NCI-H1105 treated with DMSO at 0.1 percent for 48 hours (cell line): ENCODE data around the gene EIF4E.
"Not testable (repeated sequence)": the region's sequence is repeated elsewhere in the genome, so short reads cannot be mapped to it uniquely, and the experiment has no call there.

Experiments used
- DNase-seq: peaks from one replicate; lab custom pipeline; 2025; lab: John Stamatoyannopoulos, UW

EIF4E gene

DNA sequence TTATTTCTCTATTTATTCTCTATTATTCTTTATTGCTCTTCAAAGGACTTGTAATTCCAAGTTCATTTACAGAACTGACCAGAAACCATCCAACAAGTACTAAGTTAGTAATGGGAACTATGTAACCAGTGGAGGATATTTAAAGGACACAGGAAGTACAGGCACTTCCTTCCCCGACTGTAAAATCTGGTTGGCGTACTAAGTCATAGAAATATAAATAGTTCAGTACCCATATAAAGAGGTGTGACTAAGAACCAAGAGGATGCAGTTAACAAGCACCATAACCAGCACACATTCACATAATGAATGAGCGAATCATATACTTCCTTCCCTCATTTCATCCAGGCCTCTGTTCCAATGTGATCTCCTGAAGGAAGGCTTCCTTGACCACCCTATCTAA lies 3.6 kb upstream of the EIF4E start:
- DNase-seq, result no peak

DNA sequence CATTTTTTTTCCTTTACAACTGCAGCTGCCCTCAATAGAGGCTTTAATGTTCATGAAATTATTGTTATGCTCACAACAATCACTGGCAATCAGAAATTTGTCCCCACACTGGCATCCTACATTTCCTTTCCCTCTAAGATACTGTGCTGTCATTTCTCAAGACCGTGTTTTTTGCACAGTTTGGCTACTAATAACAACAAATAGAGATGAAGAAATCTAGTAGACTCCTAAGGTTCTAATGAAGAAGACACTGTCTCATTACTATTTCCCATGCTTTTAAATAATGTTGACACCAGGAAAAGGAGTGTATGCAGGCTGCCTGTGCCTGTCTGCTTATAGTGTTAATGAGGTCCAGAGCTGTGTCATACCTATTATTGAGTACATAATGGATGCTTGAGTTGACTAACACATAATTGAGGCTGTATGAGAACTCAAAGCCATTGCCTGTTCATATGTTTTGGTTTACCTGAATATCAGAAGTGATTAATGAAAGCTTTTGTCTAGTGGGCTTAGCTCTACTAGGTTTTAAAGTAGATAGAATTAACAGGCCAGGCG lies 1.5 kb upstream of the EIF4E start:
- no peak for DNase-seq

DNA sequence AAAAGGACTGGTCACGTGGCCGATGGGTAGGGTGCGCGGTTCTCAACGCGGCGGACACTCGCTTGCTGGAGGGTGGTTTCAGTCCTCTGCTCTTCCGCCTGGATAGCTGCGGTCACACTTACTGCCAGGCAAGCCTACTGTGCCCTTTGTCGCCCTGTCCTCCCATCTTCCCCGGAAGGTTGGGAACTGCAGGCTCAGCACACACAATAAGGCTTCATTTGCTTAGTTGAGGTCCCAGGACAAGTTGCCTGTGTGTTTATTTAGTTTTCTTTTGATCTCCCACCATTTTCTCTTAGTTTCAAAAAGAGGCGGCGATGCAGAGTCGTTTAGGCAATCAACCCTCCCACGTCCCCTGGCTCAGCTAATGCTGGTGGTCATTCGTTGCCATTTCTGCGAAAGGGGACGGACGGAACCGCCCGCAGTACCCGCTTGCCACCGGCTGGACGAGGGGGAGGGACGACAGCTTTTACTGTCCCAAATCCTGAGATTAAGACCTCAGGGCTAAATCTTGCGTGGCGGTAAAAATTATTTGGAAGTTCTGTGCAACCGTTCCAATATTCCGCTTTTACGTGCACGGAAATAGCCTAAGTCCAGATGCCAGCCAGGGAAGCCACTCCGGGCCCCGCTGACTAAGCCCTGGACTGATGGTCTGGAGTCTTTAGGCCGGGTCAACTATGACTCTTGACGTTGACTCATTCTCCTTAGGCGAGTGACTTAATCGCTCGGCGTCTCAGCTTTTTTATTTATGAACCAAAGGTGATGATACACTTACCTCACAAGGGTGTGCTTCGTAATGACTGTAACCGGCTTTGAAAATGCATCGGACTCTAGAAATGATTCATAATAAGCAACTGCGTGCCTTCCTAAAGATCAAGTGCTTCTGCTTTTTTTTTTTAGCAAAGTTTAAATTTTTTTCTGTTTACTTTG lies 671 bp upstream of the EIF4E start:
- peak; percentile 7 for DNase-seq

DNA sequence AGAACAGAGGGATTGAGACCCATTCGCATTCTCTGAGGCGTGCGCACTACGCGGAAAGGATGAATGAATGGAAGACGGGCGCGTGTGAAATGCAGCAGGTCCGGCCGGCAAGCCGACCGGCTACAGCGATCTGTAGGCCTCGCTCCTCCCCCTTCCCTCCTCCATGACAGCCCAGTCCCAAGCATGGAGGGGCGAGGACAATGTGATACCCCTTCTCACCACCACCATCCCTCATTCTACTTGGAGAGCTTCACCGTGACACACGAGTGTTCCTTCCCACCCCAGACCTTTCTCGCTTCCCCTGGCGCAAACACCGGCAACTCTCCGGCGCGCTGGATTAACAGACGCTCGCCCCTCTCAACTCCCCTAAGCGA lies 815 bp downstream of the EIF4E start:
- DNase-seq, result peak; percentile 68

DNA sequence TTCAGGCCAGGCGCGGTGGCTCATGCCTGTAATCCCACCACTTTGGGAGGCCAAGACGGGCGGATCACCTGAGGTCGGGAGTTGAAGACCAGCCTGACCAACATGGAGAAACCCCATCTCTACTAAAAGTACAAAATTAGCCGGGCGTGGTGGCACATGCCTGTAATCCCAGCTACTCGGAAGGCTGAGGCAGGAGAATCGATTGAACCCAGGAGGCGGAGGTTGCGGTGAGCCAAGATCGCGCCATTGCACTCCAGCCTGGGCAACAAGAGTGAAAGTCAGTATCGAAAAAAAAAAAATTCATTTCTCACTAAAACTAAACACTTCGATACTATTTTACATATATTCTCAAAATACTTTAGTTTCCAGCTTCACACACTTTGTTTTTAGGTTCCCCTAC lies 2.7 kb downstream of the EIF4E start:
- DNase-seq, result not testable (repeated sequence)

DNA sequence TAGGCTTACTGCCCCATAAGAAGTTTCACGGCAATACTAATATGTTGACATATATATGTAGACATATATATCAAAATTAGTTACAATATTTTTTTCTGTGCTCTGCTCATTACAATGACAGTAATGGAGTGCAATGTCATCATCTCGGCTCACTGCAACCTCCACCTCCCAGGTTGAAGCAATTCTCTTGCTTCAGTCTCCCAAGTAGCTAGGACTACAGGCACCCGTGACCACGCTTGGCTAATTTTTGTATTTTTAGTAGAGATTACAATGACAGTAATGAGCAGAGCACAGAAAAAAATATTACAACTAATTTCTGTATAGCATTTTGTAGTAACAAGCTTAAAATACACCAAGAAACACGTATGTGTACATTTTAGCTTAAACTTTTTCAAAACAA lies 7.6 kb downstream of the EIF4E start:
- no peak for DNase-seq

DNA sequence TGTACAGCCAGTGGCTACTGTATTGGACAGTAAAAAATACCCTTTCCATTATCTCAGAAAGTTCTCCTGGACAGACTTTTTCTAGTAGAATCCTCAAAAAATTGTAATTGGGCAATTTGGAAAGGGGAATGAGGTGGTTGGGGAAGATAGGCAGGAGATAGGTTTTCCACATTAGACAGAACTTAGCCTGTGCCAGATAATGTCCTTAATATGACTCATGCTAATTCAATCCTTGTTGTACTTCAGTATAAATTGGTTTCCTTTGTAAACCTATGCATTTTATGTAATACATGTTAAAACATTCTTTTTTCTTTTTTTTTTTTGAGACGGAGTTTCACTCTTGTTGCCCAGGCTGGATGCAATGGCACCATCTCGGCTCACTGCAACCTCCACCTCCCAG lies 8.9 kb downstream of the EIF4E start:
- no peak for DNase-seq

DNA sequence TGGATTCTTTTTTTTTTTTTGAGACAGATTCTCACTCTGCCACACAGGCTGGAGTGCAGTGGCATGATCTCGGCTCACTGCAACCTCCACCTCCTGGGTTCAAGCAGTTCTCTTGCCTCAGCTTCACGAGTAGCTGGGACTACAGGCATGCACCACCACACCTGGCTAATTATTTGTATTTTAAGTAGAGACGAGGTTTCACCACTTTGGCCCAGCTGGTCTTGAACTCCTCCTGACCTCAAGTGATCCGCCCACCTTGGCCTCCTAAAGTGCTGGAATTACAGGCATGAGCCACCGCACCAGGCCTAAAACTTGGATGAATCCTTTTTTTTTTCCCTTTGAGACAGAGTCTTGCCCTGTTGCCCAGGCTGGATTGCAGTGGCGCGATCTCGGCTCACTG lies 18.2 kb downstream of the EIF4E start:
- DNase-seq, result not testable (repeated sequence)

DNA sequence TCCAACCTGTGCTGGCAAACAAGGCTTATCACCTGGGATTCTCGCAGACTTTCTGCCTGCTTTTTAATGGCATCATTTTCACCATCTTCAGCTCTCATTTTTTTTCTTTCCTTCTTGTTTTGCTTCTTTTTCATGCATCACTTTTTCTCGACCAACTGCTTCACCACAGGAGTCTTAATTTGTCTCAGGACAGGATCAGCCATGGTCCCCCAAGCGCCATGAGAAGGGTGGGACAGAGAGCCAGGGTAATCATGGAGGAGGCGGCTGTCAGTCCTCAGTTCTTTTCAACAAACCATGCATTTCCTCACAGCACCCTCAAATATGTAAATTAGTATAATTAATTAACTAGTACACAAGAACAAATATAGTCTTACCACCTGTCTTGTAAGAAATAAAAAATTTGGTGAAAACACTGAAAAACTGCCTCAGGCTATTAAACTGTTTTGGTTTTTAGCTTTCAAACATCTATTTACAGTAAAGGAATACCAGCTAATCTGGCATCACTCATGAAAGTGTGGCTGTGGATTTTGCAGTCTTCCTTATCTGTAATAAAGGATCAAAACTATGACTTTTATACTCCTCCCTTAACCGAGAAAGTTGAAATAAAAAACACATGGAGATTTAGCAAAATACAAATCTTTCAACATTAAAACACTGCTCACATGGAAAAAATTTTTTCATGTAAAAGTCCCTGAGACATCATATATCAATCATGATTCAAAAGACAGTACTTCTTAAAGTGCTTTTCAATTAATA lies 19.1 kb downstream of the EIF4E start:
- no peak for DNase-seq

DNA sequence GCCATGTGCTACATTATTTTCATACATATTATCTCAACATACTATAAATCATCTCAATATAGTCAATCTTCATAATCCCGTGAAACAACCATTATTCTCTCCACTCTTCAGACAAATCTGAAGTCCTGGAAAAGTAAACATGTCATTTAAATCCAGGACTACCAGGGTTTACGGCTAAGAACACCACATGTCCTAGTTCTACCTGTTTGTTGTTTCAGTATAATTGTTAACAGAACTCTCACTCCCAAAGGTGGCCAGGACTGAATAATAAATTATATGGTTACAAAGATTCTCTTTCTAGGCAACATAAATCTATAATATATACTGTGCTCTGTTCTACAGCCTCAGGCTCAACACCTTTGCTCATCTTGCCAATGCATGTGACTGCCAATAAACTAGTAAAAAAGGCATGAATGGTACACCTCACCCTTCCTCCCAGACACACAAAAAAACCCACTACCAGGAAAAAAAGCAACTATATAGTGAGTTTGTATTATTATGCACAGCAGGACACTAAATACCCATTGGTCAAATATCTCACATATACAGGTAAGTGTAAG lies 20.1 kb downstream of the EIF4E start:
- no peak for DNase-seq

DNA sequence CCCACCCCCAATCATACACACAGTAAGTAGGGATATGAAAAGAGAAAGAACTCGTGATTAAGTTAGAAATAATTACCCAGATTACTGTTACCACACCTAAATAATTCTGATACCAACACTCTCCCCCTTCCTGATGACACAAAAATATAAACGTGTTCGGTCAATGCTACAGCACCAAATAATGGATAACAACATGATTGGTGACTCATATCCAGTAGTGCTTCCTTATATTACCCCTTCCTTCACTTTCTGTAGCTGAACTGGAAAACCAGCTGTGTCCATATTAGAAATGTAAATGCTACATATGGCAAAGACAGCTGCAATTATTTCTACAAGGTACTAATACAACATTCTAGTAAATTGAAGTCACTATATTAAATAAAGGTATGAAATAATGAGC lies 20.8 kb downstream of the EIF4E start:
- DNase-seq, result no peak

DNA sequence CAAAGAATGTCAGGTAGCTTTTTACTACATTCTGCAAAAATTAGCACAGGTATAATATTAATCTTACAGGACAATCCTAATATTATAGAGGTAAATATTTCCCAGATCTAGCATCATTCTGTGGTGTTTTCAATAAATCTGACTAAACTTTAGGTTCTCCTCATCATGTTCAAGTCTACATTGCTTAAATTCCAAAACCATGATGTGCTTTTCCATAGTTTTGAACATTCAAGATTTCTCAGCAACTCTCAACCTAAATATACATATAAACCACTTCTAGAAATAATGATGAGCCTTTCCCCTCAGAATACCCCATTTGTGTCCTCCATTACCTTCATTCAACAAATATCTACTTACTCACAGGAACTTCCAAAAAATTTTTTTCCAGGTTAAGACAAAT lies 23.1 kb downstream of the EIF4E start:
- no peak for DNase-seq

DNA sequence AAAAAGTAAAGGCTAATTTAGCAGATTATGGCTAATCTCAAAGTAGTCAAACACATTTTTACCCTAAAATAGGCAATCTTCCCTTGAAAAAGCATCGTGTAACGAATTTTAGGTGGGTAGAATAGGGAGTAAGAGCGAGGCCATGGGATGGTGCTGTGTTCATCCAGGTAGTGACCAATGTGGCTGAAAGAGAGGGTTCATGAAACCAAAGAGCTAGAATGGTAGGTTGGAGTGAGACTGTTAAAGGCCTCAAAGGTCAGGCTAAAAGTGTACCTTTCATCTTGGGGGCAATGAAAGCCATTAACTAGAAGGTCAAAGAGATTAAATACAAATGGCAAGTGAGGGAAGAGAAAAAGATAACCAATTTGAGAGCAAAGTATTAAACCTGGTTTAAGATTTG lies 23.6 kb downstream of the EIF4E start:
- no peak for DNase-seq

DNA sequence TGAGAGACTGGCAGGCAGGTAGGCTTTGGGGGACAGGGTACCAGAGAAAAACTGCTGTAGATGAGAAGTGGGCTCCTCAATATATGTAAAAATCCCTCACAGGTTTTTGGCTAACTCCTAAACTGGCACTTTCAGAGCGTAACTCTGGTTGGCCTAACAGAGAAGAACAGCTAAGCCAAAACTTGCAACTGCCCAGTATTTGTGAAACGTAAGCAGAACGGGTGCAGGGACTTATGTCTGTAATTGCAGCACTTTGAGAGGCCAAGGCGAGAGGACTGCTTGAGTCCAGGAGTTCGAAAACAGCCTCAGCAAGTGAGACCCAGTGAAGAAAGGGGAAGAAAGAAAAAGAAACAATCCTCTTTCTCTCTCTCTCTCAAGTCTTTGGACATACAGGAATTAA lies 25.0 kb downstream of the EIF4E start:
- no peak for DNase-seq

DNA sequence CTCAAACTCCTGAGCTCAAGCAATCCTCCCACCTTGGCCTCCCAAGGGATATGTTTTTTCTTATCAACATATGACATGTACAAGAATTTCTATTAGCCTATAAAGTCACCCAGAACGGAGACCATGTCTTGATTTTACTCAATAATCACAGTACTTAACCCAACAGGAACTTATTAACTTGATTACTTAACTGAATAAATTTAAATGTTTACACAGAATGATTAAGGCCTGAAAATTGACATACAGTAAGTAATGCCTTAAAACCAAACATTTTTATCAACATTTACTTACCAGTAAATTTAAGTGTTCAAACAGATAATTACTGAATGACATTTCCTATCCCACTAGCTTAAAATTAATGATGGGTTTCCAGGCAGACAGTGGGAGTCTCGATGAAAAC lies 25.4 kb downstream of the EIF4E start:
- DNase-seq, result no peak

DNA sequence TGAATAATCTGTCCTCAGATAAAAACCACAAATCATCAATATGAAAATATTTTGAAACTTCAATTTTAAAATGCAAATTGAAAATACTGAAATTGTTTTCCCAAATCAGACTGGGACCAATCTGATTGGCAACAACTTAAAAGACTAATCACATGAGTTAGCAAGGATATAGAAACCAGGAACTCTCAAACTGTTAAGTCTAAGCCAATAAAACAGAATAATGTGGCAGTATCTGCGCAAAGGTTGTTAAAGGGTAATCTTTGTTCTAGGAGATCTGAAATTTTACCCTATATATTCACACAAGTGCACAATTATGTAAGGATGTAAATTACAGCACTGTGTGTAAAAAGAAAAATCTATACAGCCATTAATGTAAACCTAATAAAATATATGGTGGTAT lies 29.7 kb downstream of the EIF4E start:
- DNase-seq, result no peak

DNA sequence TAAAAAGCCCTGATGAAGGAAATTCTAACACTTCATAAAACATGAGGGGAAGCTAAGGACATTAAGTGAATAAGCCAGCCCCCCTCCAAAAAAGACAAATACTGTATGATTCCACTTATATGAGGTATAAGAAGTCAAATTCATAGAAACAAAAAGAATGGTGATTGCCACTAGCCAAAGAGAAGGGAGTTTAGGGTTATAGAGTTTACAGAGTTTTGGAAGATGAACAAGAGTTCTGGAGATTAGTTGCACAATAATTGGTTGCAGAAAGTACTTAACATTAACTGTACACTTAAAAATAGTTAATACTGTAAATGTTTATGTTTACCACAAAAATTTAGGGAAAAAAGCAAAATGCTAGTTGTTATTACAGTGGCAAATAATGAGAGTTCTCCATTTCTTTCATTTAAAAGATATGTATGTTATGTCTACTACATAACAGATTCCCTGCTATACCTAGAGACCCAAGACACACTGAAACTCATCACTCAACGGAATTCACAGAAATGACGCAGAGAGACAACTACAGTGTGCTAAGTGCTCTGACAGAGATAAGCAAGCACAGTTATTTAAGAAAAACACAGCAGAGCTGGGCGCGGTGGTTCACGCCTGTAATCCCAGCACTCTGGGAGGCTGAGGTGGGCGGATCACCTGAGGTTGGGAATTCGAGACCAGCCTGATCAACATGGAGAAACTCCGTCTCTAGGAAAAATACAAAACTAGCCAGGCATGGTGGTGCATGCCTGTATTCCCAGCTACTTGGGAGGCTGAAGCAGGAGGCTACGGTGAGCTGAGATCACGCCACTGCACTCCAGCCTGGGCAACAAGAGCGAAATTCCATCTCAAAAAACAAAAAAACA lies 37.2 kb downstream of the EIF4E start:
- no peak for DNase-seq

DNA sequence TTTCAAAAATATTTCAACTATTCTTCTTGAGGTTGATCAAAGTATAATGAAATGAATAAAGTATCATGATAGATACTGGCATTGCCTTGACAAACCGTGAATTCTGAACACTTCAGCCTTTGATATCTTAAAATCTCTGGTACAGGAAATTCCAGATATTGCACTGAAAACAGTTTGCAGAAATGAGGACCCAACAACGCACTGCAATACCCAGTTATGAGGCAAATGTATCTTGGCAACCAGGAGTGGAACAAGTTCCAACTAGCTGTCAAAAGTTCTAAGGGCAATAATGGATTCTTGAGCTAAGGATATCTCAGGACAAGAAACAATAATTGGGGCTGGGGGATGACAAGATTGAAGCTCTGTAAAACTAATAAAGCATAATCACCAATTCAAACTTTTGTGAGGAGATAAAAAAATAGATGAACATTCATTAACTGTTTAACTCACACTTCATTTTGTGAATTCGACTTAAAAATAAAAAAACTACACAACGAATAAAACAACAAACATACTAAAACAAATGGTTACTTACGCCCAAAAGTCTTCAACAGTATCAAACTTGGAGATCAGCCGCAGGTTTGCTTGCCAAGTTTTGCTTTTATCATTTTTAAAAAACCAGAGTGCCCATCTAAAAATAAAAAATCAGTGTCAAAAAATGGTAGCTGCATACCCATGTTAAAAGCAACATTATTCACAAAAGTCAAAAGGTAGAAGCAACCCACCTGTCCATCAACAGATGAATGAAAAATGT lies 38.1 kb downstream of the EIF4E start:
- DNase-seq, result no peak

DNA sequence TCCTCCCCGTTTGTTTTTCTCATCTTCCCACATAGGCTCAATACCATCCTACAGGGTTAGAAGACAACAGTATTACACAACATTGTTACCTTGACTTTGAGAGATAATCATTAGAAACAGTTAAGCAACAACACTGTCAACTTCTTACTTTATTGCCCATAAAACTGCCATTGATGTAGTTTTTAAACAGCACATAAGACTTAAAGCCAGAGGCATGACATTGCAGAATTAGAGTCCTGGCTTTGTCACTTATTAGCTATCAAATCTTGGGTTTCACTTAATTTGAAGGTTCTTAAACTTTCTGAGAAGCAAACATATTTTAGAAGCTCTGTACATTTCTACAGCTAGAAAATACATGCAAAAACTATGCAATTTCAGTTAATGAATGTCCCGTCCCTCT lies 41.8 kb downstream of the EIF4E start:
- no peak for DNase-seq

DNA sequence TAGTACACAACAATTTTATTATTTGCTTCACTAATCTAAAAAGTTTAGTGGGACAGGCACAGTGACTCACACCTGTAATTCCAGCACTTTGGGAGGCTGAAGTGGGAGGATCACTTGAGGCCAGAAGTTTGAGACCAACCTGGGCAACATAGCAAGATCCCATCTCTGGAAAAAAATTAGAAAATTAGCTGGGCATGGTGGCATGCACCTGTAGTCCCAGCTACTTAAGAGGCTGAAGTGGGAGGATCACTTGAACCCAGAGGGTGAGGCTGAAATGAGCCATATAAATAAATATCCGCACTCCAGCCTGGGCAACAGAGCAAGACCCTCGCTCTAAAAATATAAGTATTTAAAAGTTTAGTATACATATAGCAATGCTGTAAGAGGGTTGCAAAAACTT lies 42.6 kb downstream of the EIF4E start:
- not testable (repeated sequence) for DNase-seq

DNA sequence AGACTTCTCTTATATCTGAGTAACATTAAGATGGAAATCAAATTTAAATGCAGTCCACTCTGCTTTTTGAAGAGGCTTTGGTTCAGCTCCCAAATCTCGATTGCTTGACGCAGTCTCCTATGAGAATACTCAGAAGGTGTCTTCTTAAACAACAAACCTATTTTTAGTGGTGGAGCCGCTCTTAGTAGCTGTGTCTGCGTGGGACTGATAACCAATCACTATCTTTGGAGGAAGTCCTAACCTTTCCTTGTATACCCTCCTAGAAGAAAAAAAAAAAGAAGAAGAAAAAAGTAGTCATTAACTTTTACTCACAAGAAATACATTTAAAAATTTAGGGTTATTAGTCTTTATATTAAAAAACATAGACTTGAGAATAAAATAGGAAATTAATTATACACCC lies 48.0 kb downstream of the EIF4E start:
- DNase-seq, result not testable (repeated sequence)
